ENCODE data around the gene ADH1C.
"Not testable (repeated sequence)": the region's sequence is repeated elsewhere in the genome, so short reads cannot be mapped to it uniquely, and the experiment has no call there.

ADH1C gene

DNA sequence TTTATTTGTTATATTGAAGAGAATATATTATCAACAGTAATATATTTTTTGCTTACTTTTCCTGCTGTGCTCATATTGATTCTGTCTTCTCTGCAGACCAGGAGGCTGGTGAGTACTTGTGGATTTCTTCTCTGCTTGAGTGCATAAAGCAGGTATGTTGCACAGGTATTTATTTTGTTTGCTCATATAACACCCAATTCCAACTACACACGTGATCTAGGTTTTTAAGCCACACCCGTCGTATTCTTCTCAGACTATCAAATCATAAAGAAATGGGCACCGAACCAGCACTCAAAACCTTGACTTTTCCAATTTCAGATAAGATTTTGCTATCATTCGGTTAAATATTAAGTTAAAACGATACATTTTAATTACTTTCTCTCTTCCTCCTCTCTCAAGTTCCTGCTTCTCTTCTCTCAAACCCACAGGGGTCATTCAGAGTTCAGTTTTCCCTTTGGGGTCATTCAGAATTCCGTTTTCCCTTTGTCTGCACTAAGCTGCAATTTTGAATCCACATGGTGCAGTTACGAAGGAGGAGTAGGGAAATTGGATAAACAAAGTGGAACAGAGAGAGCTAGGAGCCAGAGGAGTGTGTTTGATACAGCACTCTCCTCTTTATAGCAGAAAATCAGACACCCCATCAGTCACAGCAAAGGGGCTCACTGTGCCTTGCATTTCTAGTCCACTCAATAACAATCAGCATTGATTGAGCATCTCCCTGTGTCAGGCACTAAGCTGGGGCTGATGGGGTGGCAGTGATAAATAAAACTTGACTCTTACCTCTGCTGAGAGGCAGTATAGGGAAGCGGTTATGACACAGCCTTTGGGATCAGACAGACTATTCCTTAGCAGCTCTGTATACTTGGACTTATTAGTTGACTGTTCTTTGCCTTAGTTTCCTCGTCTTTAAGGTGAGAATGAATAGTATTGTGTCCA is at the start of gene ADH1C:
ADH1C (minus strand) TSS at position 145 of the 936 bp plus-strand sequence; CDS start at position 74, 71 bp downstream.
- DNase-seq (ENCODE audit: low spot score) = no peak

DNA sequence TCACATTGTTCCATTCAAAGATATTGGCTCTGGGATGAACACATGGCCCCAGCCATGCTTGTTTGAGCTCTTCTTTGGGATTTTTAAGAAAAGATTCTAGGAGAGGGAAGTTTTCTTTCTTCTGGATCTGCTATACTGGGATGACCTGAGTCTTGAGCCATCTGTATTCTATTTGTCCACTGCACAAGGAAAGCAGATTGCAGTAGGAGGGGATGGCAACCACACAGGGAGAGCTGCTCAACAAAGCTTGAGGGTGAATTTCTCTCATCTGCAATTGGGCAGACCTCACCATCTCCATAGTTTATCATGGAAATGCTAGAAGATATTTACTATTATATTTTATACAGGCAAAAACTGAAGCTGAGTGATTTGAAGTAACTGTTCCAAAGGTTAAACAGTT is 48.3 kb upstream of the ADH1C start:
- no peak for DNase-seq (ENCODE audit: low spot score)

DNA sequence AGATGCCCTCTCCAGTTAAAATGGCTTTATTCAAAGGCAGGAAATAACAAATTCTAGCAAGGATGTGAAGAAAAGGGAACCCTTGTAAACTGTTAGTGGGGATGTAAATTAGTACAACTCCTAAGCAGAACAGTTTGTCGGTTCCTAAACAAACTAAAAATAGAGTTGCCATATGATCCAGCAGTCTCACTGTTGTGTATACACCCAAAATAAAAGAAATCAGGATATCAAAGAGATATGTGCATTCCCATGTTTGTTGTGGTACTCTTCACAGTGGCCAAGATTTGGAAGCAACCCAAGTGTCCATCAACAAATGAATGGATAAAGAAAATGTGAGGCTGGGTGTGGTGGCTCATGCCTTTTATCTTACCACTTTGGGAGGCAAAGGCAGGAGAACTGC is 46.5 kb upstream of the ADH1C start:
- no peak for DNase-seq (ENCODE audit: low spot score)

DNA sequence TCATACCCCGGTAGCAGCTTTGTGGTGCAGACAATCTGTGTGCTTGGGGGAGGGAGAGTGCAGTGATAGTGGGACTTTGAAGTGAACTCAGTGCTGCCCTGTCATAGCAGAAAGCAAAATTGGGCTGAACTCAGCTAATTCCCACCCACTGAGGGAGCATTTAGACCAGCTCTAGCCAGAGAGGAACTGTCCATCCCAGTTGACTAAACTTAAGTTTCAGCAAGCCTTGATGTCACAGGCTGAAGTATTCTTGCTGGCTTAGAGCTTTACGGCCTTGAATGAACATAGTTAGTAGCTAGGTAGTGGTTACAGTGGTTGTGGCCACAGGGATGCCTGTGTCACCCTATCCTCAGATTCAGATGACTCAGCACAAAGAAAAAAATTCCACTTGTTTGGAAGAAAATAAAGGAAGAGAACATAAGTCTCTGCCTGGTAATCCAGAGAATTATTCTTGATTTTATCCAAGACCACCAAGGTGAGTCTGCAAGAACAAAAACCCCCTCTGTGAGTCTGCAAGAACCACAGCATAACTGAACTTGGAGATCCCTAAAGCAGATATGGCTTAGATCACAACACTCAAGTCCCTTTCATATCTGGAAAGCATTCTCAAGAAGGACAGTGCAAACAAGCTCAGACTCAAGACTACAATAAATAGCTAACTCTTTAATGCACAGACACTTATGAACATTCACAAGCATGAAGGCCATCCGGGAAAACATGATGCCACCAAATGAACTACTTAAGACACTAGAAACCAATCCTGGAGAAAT is 43.2 kb upstream of the ADH1C start:
- no peak for DNase-seq (ENCODE audit: low spot score)

DNA sequence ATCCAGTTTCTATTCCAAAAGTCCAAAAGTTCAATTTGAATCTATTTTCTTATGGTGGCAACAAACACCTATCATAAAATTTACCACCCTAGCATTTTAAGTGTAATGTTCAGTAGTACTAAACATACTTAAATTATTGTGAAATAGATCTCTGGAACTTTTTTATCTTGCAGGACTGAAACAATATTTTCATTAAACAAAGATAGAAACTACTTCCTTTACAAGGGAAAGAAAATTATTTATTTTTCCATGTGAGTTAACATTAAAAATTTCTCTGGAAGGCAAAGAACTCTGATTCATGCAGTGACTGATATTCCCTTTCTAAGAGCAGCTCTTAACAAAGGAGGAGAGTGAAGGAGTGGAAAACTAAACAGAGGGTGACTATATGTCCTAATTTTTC is 42.4 kb upstream of the ADH1C start:
- DNase-seq (ENCODE audit: low spot score) = no peak

- no peak for DNase-seq (ENCODE audit: low spot score)
Observed at GRCh38 chr4:99390055-99390454, 37.5 kb upstream of the ADH1C start.

GRCh38 chr4:99389606-99390005 is 37.1 kb upstream of the ADH1C start:
- no peak for DNase-seq (ENCODE audit: low spot score)

DNA sequence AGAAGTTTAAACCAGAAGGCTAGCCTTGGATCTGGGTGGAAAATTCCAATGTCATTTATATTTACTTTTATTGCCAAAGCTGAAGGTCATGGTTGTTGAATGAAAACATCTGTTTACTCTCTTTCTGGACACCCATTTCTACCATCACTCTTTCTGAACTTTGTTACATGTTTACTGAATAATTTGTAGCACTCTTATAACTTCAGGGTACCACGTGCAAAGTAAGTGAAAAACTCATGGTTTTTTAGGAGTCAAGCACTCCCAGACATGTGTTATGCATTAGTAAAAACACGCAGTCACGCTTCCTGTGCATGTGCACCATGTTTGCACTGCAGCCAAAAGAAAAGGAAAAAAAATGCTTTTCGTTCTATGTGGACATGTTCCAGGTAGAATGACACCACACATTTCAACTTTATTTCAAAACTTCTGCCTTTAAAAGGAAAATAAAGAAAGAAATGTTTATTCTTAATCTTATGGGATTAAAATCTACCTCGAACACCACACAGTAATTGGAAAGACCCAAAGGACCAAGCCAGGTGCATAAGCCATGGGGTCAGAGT is 31.4 kb upstream of the ADH1C start:
- no peak for DNase-seq (ENCODE audit: low spot score)

- no peak for DNase-seq (ENCODE audit: low spot score)
Observed at GRCh38 chr4:99383399-99383798, 30.9 kb upstream of the ADH1C start.

DNA sequence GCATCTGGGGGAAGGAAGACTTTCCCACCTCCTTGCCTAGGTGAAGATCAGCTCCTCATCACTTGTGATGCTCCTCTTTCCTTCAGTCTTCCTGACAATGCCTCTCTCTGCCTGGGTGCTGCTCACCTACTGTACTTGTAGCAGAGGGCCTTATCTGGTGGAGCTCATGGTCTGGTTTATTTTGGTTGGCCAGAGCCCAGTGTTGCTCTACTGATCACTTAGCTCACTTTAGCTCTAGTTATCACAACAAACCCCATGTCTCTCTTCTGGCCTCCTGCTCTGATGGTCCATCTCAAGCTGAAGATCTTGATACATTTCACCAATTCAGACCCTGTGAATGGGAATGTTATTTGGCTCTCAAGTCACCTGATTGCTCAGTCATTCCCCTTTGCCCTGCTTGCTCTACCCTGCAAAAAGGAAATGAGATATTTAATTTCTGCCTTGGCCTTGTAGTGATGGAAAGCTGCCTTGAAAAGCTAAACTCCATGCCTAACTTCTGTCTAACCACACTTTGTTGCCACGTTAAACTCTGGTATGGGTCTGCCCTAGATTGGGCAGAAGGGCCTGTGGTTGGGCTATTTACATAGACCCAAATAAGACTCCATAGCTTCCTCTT is 30.3 kb upstream of the ADH1C start:
- DNase-seq (ENCODE audit: low spot score) = no peak

GRCh38 chr4:99381588-99382175 is 29.1 kb upstream of the ADH1C start:
- DNase-seq (ENCODE audit: low spot score) = no peak

DNA sequence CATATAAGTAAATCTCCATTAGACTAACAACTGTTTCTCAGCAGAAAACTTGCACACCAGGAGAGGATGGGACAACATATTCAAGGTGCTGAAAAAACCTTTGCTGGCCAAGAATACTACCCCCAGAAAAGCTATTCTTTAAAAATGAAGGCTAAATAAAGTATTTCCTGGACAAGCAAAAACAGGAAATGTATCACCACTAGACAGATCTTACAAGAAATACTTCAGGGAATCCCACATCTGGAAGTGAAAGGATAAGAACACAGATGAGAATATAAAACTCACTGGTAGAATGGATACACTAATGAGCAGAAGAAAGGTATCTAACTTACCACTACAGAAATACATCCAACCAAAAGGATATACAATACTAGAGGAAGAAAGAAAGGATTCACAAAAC is 27.0 kb upstream of the ADH1C start:
- no peak for DNase-seq (ENCODE audit: low spot score)

GRCh38 chr4:99378876-99379275 is 26.3 kb upstream of the ADH1C start:
- no peak for DNase-seq (ENCODE audit: low spot score)

- DNase-seq (ENCODE audit: low spot score) = not testable (repeated sequence)
Observed at GRCh38 chr4:99377341-99377740, 24.8 kb upstream of the ADH1C start.

- not testable (repeated sequence) for DNase-seq (ENCODE audit: low spot score)
Observed at GRCh38 chr4:99372464-99372863, 19.9 kb upstream of the ADH1C start.

DNA sequence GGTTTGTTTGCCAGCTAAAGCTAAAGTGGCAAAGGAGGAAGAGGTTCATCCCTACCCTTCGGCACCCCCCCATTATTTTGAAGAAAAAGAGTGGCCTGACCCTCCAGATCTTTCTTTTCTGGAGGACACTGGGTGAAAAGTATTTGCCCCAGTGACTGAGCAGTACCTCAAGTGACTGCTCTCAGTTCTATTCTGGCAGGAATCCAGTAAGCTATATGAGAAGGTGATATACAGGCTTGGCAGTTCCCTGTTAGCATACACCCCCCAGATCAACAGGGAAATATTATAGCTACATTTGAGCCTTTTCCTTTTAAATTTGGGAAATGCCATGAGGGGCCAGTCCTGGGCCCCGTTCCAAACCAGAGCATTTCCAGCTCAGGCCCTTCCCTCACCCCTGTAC is 15.3 kb upstream of the ADH1C start:
- DNase-seq (ENCODE audit: low spot score) = not testable (repeated sequence)

DNA sequence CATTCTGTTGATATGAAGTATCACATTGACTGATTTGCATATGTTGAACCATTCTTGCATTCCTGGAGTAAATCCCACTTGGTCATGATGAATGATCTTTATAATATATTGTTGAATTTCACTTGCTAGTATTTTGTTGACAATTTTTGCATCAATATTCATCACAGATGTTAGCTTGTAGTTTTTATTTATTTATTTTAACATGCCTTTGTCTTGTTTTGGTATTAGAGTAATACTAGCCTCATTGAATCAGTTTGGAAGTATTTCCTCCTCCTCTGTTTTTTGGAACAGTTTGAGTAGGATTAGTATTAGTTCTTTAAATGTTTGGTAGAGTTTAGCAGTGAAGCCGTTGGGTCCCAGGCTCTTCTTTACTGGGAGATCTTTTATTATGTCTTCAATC is 13.9 kb upstream of the ADH1C start:
- no peak for DNase-seq (ENCODE audit: low spot score)

DNA sequence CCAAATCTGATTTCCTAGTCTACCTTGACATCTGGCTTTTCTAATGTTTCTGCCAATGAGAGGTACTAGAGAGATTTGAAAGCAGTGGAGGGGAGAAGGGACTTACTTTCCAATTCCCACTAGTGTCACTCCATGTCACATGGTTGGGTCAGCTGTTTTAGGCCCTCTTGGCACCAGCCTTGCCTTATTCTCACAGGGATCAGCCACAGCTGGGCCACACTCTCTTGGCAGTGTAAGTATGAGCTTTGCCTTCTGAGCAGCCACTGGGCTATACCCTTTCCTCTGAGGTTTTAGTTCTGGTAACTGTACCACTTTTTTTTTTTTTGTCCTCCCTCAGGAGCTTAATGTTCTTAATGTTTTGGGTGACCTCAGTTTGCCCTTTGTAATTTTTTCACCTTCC is 10.2 kb upstream of the ADH1C start:
- no peak for DNase-seq (ENCODE audit: low spot score)

- no peak for DNase-seq (ENCODE audit: low spot score)
Observed at GRCh38 chr4:99361899-99362275, 9.3 kb upstream of the ADH1C start.

GRCh38 chr4:99361268-99361898 is 8.8 kb upstream of the ADH1C start:
- no peak for DNase-seq (ENCODE audit: low spot score)

GRCh38 chr4:99359480-99360204 is 7.1 kb upstream of the ADH1C start:
- no peak for DNase-seq (ENCODE audit: low spot score)
